Uterus (tissue), 2 donors: ENCODE data around the gene DOC2B.
"Not testable (repeated sequence)": the region's sequence is repeated elsewhere in the genome, so short reads cannot be mapped to it uniquely, and the experiment has no call there.

Experiments
- POLR2A ChIP-seq, 2 donors: fragments of 450-650 bp; IDR thresholded peaks; one replicate each; pipeline ENCODE4 v1.6.1; 2016; ENCODE audit warnings: antibody characterized with exemption in 2 of 2, mild to moderate bottlenecking in 1 of 2, moderate library complexity in 1 of 2
- TF ChIP-seq, protein P1 (sequence below), 4 experiments: fragments of 200-600 bp in 2 of 4; fragments of 450-650 bp in 2 of 4; sonication (generic) in 2 of 4; IDR thresholded peaks; one replicate each; pipeline ENCODE4 v1.5.1; 2016 to 2019; ENCODE audit warnings: antibody characterized with exemption in 4 of 4, mild to moderate bottlenecking in 2 of 4, moderate library complexity in 1 of 4

DNA sequence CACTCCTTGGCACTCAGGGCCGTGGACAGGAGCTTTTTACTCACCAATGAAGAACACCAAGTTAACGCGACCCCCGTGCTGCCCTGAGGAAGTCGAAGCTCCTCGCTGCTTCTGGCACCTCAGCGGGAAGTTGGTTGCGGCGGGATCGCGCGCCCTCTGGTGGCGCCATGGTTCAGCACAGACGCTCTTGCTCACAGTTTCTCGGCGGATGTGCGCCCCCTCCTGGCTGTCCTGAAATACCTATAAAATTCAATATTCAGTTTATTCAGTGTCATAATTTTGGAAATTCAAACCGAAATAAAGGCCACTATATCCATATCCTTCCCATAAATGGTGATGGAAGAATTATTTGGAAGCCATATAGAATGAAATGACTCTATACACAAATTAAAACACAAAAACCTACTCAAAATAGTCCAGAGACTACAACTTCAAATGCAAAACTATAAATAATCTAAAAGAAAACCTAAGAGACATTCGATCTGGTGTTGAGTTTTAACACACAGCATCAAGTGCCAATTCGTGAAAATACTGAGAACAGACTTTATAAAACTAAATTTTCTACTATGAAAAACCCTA lies 63.0 kb downstream of the DOC2B start:
- TF ChIP-seq, protein P1, sequence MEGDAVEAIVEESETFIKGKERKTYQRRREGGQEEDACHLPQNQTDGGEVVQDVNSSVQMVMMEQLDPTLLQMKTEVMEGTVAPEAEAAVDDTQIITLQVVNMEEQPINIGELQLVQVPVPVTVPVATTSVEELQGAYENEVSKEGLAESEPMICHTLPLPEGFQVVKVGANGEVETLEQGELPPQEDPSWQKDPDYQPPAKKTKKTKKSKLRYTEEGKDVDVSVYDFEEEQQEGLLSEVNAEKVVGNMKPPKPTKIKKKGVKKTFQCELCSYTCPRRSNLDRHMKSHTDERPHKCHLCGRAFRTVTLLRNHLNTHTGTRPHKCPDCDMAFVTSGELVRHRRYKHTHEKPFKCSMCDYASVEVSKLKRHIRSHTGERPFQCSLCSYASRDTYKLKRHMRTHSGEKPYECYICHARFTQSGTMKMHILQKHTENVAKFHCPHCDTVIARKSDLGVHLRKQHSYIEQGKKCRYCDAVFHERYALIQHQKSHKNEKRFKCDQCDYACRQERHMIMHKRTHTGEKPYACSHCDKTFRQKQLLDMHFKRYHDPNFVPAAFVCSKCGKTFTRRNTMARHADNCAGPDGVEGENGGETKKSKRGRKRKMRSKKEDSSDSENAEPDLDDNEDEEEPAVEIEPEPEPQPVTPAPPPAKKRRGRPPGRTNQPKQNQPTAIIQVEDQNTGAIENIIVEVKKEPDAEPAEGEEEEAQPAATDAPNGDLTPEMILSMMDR (IDR thresholded peaks at IDR 0.05) = peak in 2 of 4 experiments; percentile 18 to 25
- not testable (repeated sequence) for TF ChIP-seq POLR2A (IDR thresholded peaks at IDR 0.05)
